Left renal cortex interstitium (tissue), 4 donors: ENCODE data around the gene PDZK1. TPM values are rescaled to one million over a fixed set of nuclear protein-coding genes. Genes with fewer than 3 reads are reported as not detected.
"Not testable (repeated sequence)": the region's sequence is repeated elsewhere in the genome, so short reads cannot be mapped to it uniquely, and the experiment has no call there.

Source experiments
- DNase-seq, 4 donors: peaks; one replicate each; pipeline ENCODE4 v3.0.0-alpha.2; 2013; ENCODE audit warnings: low read depth in 4 of 4, low spot score in 2 of 4, missing footprints in 1 of 4
- polyA plus RNA-seq, 4 donors: library from polyadenylated mRNA; unstranded; fragments of 120-200 nt; gene quantifications; one replicate each; pipeline ENCODE4 v1.2.1, GENCODE V29; 2013; ENCODE audit not compliant: insufficient read length in 4 of 4

The PDZK1 gene
- polyA plus RNA-seq, 4 donors: 123 to 219 (median 180) TPM

- DNase-seq: peak; percentile 37 to 68 (median 62)
These were observed 4.1 kb upstream of the PDZK1 start for GRCh38 chr1:145711213-145711651.

GRCh38 chr1:145710291-145711027, 3.3 kb upstream of the PDZK1 start:
- DNase-seq: no peak

GRCh38 chr1:145708063-145708462, 895 bp upstream of the PDZK1 start:
- DNase-seq: no peak

GRCh38 chr1:145706086-145706664, 993 bp downstream of the PDZK1 start:
- no peak for DNase-seq

GRCh38 chr1:145705622-145706021, 1.5 kb downstream of the PDZK1 start:
- no peak for DNase-seq

GRCh38 chr1:145702826-145703225, 4.3 kb downstream of the PDZK1 start:
- DNase-seq: no peak

- no peak for DNase-seq
These were observed 5.1 kb downstream of the PDZK1 start for GRCh38 chr1:145702052-145702451.

GRCh38 chr1:145701306-145701862, 5.8 kb downstream of the PDZK1 start:
- no peak for DNase-seq

GRCh38 chr1:145696630-145696960, 10.6 kb downstream of the PDZK1 start:
- no peak for DNase-seq

GRCh38 chr1:145695821-145696629, 11.1 kb downstream of the PDZK1 start:
- no peak for DNase-seq

GRCh38 chr1:145692785-145693443, 14.3 kb downstream of the PDZK1 start:
- DNase-seq: no peak

- no peak for DNase-seq
These were observed 16.3 kb downstream of the PDZK1 start for GRCh38 chr1:145690587-145691558.

GRCh38 chr1:145689922-145690321, 17.2 kb downstream of the PDZK1 start:
- DNase-seq: no peak

GRCh38 chr1:145688924-145689323, 18.2 kb downstream of the PDZK1 start:
- DNase-seq: no peak

GRCh38 chr1:145688328-145688727, 18.8 kb downstream of the PDZK1 start:
- DNase-seq: no peak

- DNase-seq: not testable (repeated sequence)
These were observed 21.1 kb downstream of the PDZK1 start for GRCh38 chr1:145686078-145686477.

GRCh38 chr1:145684858-145685257, 22.3 kb downstream of the PDZK1 start:
- not testable (repeated sequence) for DNase-seq

GRCh38 chr1:145673217-145673616, 34.0 kb downstream of the PDZK1 start:
- not testable (repeated sequence) for DNase-seq

GRCh38 chr1:145670995-145671745, 36.0 kb downstream of the PDZK1 start:
- not testable (repeated sequence) for DNase-seq
